ENCODE measurements around the gene GIPC3.

GIPC3 gene

GRCh38 chr19:3585301-3586126 lies at the start of gene GIPC3:
GIPC3 (plus strand) TSS chr19:3585478; CDS start chr19:3585598, 120 bp downstream.
- no peak for DNase-seq

DNA sequence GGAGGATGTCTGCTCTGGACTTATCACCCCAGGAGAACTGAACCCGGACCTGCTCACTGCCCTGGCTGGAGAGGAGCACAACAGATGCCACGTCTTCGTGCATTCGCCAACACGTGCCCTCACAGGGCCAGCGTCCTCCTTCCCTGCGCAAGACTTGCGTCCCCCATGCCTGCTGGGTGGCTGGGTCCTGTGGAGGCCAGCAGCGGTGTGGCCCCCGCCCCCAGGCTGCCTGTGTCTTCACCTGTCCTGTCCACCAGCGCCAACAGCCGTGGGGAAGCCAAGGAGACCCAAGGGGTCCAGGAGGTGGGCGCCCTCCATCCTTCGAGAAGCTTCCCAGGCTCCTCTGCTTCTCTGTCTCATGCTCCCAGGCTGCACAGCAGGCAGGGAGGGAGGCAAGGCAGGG lies 49.7 kb upstream of the GIPC3 start:
- no peak for DNase-seq

DNA sequence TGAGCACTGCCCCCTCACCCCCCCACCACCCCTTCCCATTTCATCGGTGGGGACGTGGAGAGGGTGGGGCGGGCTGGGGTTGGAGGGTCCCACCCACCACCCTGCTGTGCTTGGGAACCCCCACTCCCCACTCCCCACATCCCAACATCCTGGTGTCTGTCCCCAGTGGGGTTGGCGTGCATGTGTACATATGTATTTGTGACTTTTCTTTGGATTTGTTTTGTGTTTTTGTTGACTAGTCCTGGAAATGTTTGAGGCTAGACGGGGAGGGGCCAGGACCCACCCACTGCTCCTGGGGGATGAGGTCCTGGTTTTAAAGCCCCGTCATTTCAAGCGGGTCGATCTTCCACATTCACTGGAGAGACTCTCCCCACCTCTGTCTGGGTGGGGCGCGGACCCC lies 49.3 kb upstream of the GIPC3 start:
- no peak for DNase-seq

DNA sequence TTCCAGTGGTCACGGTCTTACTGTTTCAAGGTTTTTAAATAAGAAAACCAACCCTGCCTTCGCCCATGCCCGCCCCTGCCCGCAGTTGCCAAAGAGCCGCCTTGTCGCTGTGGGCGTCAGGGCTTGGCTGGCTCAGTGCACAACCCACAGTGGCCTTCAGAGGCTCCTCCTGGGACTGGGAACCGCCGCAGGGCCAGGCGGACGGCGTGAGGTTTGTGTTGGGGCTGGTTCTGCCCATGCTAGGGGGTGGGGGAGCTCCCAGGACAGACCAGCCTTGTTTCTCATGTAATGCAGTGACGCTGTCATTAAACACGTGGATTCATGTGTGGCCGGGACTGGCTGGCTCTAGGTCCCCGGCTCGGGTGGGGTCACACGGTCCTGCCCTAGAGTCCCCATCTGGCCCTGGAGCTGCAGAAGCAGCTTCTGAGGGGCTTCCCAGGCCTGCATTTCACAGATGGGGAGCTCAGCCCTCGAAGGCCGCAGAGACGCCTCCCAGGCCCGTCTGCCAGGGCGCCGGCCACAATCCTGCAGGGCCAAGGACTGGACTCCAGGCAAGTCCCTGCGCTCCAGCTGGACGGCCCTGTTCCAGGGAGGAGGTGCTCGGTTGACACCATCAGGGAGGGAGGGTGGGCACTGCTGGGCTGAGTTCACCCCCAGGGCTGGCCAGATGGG lies 48.7 kb upstream of the GIPC3 start:
- no peak for DNase-seq

DNA sequence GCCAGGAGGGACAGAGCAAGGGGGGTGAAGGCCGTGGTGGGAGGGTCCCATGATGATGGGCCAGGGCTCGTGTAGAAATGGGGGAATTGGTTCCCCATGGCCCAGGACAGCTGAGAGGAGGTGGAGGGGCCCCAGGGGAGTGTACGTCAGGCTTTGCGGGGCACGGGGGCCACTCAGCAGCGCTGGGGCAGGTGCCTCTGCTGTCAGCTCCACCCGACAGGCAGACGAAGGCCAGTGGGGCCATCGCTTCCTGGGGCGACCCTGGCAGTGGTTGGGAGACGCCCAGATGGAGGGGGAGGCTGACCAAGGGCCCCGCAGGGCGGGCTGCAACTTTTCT lies 48.2 kb upstream of the GIPC3 start:
- no peak for DNase-seq

GRCh38 chr19:3537438-3538240 lies 47.6 kb upstream of the GIPC3 start:
- DNase-seq: no peak

DNA sequence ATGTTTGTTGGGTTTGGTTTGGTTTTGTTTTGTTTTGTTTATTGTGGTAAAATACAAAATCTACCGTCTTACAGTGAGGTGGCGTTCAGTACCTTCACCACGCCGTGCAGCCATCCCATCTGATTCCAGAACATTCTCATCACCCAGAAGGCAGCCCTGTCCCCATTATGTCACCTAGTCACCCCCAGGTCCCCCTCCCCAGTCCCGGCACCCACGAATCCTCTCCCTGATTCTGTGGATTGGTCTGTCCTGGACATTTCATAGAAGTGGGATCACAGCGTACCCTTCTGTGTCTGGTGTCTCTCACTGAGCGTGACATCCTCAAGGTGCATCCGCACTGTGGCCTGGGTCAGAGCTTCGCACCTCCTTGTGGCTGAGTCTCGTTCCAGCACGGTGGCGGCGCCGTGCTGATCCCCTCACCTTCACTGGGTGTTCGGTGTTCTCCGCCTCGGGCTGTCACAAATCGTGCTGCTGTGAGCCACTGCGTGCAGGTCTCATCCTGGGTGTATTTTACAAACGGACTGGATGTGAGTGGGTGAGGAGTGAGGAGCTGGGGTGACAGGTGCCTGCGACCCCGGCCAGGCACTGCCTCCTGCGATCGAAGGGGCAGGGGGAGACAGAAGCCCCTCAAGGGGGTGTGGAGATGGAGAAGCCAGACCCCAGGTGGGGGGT lies 46.9 kb upstream of the GIPC3 start:
- no peak for DNase-seq

DNA sequence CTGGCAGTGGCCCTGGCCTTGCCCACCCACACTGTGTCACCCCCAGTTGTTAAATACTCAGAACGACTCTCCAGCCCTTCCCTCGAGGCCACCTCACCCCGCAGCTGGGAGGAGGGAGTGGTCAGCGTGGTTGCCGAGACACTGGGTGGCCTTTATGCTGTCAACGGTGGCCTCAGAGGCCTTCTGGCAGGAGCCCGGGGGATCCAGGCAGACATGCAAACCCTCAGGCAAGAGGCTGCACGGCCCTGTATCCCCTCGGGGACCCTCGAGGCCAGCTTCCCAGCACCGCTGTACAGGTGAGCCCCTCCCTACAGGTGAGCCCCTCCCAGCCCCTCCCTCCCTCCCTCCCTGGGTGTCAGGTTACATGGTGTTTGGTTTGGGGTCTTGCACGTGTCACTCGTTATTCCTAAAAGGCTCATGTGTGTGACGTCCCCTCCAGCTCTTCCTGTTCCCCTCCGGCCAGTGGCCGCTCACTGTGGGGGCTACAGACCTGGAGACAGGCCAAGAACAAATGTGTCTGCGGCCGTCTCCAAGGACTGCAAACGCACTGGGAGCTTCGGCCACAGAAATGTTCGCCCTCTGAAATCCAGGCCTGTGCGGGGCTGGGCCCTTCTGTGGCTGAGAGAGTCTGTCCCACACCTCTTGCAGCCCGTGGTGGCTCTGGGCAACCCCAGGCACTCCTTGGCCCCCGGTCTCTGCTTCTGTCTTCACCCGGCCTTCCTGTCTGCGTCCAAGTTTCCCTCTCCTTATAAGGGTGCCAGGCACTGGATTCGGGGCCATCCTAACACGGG lies 46.1 kb upstream of the GIPC3 start, which contains the start of gene TEKTIP1:
TEKTIP1 (plus strand) TSS at position 210 of the 791 bp plus-strand sequence; CDS start at position 214, 4 bp downstream.
- no peak for DNase-seq

GRCh38 chr19:3539756-3540118 lies 45.5 kb upstream of the GIPC3 start:
- no peak for DNase-seq

- no peak for DNase-seq
Observed at GRCh38 chr19:3543150-3544057, 41.9 kb upstream of the GIPC3 start.

DNA sequence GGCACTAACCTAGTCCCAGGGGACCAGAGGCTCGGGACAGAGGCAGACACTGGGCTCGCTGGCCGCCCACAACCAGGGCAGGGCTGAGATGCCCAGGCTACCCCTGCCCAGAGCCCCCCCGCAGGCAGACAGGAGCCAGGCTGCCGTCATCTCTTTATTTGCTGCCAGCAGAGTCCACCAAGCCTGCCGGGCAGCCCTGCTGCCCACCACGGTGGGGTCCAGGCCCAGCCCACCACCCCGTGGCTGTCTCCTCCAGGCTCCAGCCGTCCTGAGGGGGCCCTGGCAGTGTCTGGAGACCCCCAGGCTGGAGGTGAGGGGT lies 41.3 kb upstream of the GIPC3 start:
- no peak for DNase-seq

DNA sequence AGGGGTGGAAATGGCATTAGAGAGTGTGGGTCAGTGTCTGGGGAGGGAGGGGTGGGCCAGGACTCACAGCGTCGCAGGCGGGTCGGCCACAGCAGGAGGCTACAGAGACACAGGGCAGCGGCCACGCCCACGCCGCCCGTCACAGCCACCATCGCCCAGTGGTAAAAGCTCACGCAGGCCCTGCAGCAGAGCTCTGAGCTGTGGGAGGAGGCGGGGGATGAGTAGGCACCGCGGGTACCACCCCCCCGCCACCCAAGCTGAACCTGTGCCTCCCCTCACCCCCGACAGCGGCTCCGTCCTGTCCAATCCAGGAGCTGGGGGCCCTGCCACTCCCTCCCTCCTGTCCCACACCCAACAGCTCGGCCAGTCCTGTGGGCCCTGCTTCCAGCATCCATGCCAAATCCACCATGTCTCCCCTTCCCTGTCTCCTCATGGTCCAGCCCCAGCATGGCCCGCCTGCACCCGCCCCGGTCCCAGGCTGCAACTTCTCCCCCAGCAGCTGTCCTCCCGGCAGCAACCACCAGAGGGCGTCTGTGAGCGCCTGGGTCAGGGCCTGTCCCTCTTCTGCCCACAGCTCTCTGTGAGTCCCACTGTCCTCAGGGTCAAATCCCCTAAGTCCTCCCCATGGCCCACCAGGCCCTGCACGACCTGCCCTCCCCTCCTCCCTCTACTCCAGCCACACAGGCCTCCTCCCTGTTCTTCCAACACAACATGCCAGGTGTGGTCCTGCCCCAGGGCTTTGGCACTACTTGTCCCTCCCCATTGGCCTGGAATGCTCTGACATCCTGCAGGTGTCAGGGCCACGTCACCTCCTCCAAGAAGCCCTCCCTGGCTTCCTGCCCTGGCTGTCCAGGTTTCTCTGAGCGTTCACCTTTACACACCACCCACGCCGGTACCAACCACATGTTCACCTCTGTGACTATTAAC lies 40.3 kb upstream of the GIPC3 start:
- DNase-seq: peak; percentile 17

DNA sequence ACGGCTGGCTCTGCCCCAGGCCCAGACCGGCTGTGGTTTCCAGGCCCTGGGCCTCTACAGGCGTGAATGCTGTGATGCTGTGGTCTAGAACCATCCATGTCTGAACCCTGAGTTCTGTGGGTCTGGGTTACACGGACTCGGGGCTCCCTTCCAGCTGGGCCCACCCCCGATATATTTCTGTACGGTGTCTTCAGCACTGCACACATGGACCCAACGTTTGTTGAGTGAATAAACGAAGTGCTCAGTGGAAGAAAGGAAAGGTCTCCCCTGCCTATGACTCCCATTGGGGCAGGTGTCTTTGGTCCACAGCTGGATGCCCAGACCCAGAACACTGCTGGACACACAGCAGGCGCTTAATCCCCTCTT lies 39.6 kb upstream of the GIPC3 start:
- DNase-seq: no peak

DNA sequence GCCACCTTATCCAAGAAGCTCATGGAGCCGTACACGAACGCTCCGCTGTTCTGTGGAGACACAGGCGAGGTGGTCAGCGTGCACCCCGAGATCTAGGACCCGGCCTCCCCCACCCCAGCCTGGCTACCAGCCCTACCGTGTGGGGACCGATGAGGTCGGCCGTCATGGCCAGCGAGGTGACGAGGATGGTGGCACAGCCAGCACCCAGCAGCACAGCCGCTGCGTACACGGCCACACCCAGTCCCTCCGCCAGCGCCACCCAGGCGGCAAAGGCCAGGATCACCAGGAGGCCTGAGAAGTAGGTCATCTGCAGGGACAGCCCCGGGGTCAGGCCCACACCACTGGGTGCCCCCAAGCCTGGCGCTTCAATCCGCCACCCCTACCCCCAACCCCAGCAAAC lies 39.2 kb upstream of the GIPC3 start:
- no peak for DNase-seq

GRCh38 chr19:3547301-3547731 lies 38.0 kb upstream of the GIPC3 start:
- DNase-seq: no peak

- DNase-seq: no peak
Observed at GRCh38 chr19:3547767-3548282, 37.5 kb upstream of the GIPC3 start.

DNA sequence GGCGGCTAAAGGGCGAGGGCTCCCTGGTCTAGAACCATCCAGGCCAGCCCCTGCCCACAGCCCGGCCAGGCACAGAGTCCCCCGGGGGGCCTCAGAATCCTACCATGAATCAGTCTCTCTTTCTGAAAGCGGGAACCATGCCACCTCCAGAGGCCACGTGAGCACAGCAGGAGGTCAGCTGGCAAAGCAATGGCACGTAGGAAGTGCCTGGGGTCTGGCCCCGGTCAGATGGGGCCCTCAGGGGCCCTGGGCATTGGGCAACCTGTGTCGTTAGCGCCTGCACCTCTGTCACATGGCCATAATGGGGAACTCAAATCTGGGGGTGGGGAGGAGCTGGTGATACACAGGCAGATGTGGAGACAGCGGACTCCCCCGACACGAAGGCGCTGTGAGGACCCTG lies 36.7 kb upstream of the GIPC3 start:
- no peak for DNase-seq

DNA sequence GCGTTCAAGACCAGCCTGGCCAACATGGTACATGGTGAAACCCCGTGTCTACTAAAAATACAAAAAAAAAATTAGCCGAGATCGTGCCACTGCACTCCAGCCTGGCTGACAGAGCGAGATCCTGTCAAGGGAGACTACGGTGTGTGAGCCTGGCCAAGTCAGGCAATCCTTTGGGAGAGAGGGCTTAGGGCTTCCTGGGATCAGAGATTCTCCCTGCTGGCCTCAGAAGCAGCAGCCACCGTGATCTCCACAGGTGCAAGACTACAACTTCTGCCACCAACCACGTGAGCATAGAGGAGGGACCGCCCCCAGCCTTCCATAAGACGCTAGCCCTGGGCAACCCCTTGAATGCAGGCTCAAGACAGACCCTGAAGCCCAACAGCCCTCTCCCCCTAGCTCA lies 35.5 kb upstream of the GIPC3 start:
- no peak for DNase-seq

- no peak for DNase-seq
Observed at GRCh38 chr19:3550947-3551791, 34.1 kb upstream of the GIPC3 start.

Measured in NCI-H510A treated with DMSO at 0.1 percent for 48 hours (cell line).